HCT116 (cell line): Measurements from ENCODE around the gene PDZD4. TPM values are rescaled to one million over a fixed set of nuclear protein-coding genes. Genes with fewer than 3 reads are reported as not detected.

Experiments
- ATAC-seq: fragments of 200-7000 bp; cut with Tn5 transposase; 2 replicates; pipeline ENCODE4 v1.9.1; 2020; ENCODE audit warnings: mild to moderate bottlenecking, moderate library complexity
- BruUV-seq: library from RNA; stranded (reverse); fragments of 400-500 nt; replicated peaks from 2 replicates; lab custom pipeline; 2021; lab: Mats Ljungman, UMichigan
- CTCF ChIA-PET: fragments of 300-600 bp; sonication (Branson Sonifier 250); formaldehyde crosslinking; loops from one replicate; lab custom pipeline; 2021; ENCODE audit warnings: antibody characterized with exemption; lab: Charles Lee
- POLR2A ChIA-PET: fragments of 300-600, 350-600 bp; sonication (Branson Sonifier 250); formaldehyde crosslinking; loops from one replicate; lab custom pipeline; 2021; ENCODE audit warnings: antibody characterized with exemption; lab: Charles Lee
- RAD21 ChIA-PET, 2 experiments: fragments of 300-600 bp; sonication (Branson Sonifier 250); formaldehyde crosslinking; loops; one replicate each; lab custom pipeline; 2023; ENCODE audit warnings: low total read pairs in 2 of 2; ENCODE audit not compliant: uncharacterized antibody in 2 of 2, unreplicated experiment in 2 of 2, low non-redundant PET in 1 of 2; lab: Charles Lee
- DNase-seq: peaks from one replicate; pipeline ENCODE4 v3.0.0-alpha.2; 2010; ENCODE audit warnings: low read depth, low spot score
- H2AFZ ChIP-seq: fragments of 200-600 bp; shearing (Covaris generic), sonication (generic); 2 replicates; pipeline ENCODE4 v1.6.1; 2017; ENCODE audit warnings: low read depth, mixed run types, mixed read lengths, antibody characterized with exemption, low read length; ENCODE audit not compliant: poor library complexity, severe bottlenecking
- H3K27ac ChIP-seq: 2 replicates; pipeline ENCODE4 v1.5.1; 2012; ENCODE audit warnings: low read depth, low read length
- H3K27me3 ChIP-seq: fragments of 200-600 bp; sonication (generic); 2 replicates; pipeline ENCODE4 v1.6.1; 2016; ENCODE audit warnings: mixed run types, low read length, mixed read lengths; ENCODE audit not compliant: insufficient read depth
- H3K36me3 ChIP-seq, 2 experiments: fragments of 200-500 bp in 1 of 2; fragments of 200-600 bp in 1 of 2; sonication (Bioruptor generic) in 1 of 2; sonication (generic) in 1 of 2; 2 replicates each; pipeline versions ENCODE4 v1.5.1 to v1.6.1; 2014 to 2016; ENCODE audit warnings: low read length in 2 of 2, inconsistent platforms in 1 of 2, mixed read lengths in 1 of 2, mixed run types in 1 of 2; ENCODE audit not compliant: insufficient read depth in 2 of 2, control insufficient read depth in 1 of 2
- H3K4me1 ChIP-seq, 2 experiments: fragments of 200-600 bp in 1 of 2; sonication (generic) in 1 of 2; 2 replicates each; pipeline versions ENCODE4 v1.5.1 to v1.6.1; 2012 to 2017; ENCODE audit warnings: low read length in 2 of 2, inconsistent platforms in 1 of 2, mild to moderate bottlenecking in 1 of 2, mixed read lengths in 1 of 2, mixed run types in 1 of 2, moderate library complexity in 1 of 2; ENCODE audit not compliant: insufficient read depth in 2 of 2, control insufficient read depth in 1 of 2
- H3K4me2 ChIP-seq: fragments of 200-600 bp; sonication (generic); 2 replicates; pipeline ENCODE4 v1.6.1; 2017; ENCODE audit warnings: mixed run types, low read length, mixed read lengths
- H3K4me3 ChIP-seq, 2 experiments: fragments of 200-600 bp in 1 of 2; sonication (generic) in 1 of 2; replicated peaks in 1 of 2; 2 replicates each; pipeline ENCODE4 v1.5.1; 2011 to 2016; ENCODE audit warnings: low read length in 2 of 2, control low read depth in 1 of 2, low read depth in 1 of 2, mild to moderate bottlenecking in 1 of 2, mixed read lengths in 1 of 2, mixed run types in 1 of 2
- H3K79me2 ChIP-seq: fragments of 200-600 bp; sonication (generic); 2 replicates; pipeline ENCODE4 v1.6.1; 2017; ENCODE audit warnings: mild to moderate bottlenecking, mixed run types, low read length, moderate library complexity, mixed read lengths; ENCODE audit not compliant: insufficient read depth
- H3K9ac ChIP-seq: fragments of 200-600 bp; sonication (generic); 2 replicates; pipeline ENCODE4 v1.6.1; 2016; ENCODE audit warnings: low read length, mixed read lengths
- H3K9me2 ChIP-seq: fragments of 200-600 bp; sonication (generic), shearing (Covaris generic); 2 replicates; pipeline ENCODE4 v1.6.1; 2017; ENCODE audit warnings: mixed run types, mild to moderate bottlenecking, moderate library complexity; ENCODE audit not compliant: insufficient read depth
- H3K9me3 ChIP-seq, 2 experiments: fragments of 200-500 bp in 1 of 2; fragments of 200-600 bp in 1 of 2; sonication (Bioruptor generic) in 1 of 2; sonication (generic) in 1 of 2; 2 replicates each; pipeline ENCODE4 v1.6.1; 2014 to 2017; ENCODE audit warnings: low read length in 2 of 2, mixed read lengths in 2 of 2, inconsistent platforms in 1 of 2, low read depth in 1 of 2, mild to moderate bottlenecking in 1 of 2, mixed run types in 1 of 2, moderate library complexity in 1 of 2; ENCODE audit not compliant: control insufficient read depth in 1 of 2, insufficient read depth in 1 of 2
- H4K20me1 ChIP-seq: fragments of 200-600 bp; sonication (generic), shearing (Covaris generic); 2 replicates; pipeline ENCODE4 v1.6.1; 2017; ENCODE audit warnings: mixed run types, mild to moderate bottlenecking, moderate library complexity; ENCODE audit not compliant: insufficient read depth
- ELF1 ChIP-seq: IDR thresholded peaks from 2 replicates; pipeline ENCODE4 v1.6.1; 2012; ENCODE audit warnings: low read depth, borderline replicate concordance
- POLR2A ChIP-seq: IDR thresholded peaks from 2 replicates; pipeline ENCODE4 v1.7.0; 2011; ENCODE audit warnings: borderline replicate concordance; ENCODE audit not compliant: insufficient read depth, insufficient read length; ENCODE audit errors: extremely low read depth
- POLR2AphosphoS5 ChIP-seq: IDR thresholded peaks from 2 replicates; pipeline ENCODE4 v1.6.1; 2011; ENCODE audit warnings: mild to moderate bottlenecking, low read depth, low read length, moderate library complexity
- SIN3A ChIP-seq: IDR thresholded peaks from 2 replicates; pipeline ENCODE4 v1.6.1; 2012; ENCODE audit warnings: low read depth
- ZNF274 ChIP-seq: fragments of 200-500 bp; sonication (Bioruptor generic); IDR thresholded peaks from 2 replicates; pipeline ENCODE4 v1.6.1; 2014; ENCODE audit warnings: mild to moderate bottlenecking, low read depth, low read length, inconsistent platforms
- intact Hi-C: fragments of 100-400 bp; cut with micrococcal nuclease; formaldehyde crosslinking; loops from 2 replicates; pipeline ENCODE4 v1.10.0; 2022
- total RNA-seq: library from RNA; stranded (reverse); gene quantifications from one replicate; pipeline ENCODE4 v1.2.1, GENCODE V29; 2021; ENCODE audit not compliant: unreplicated experiment

The PDZD4 gene
- total RNA-seq, 1 experiment from 2014 or later: 0.30 TPM

- POLR2A ChIA-PET: no interaction called here
- no peak overlapping the region for H2AFZ ChIP-seq
These were observed 54.2 kb downstream of the PDZD4 start for GRCh38 chrX:153776120-153776599.

GRCh38 chrX:153775293-153776119 is 54.8 kb downstream of the PDZD4 start:
- Histone ChIP-seq H2AFZ (no peak overlapping the region), H4K20me1 (no peaks in the 10 kb centered on the region), H3K4me3 (no peak overlapping the region), H3K79me2 (no peaks in the 10 kb centered on the region), H3K9ac (no peak overlapping the region), H3K36me3 (no peaks in the 10 kb centered on the region), H3K9me3 (no peaks in the 10 kb centered on the region), H3K9me2 (no peaks in the 10 kb centered on the region), H3K4me2 (no peak overlapping the region), H3K4me1 (peaks cover 0 to 6% of the 10 kb centered on the region in 2 experiments; a peak in 1 of 4 replicates), H3K27me3 (no peaks in the 10 kb centered on the region), H3K27ac (no peak overlapping the region)
- DNase-seq: no peak
- CTCF ChIA-PET: no interaction called here
- intact Hi-C loops: no loop called here
- ATAC-seq: no peak
- POLR2A ChIA-PET: no interaction called here
- RAD21 ChIA-PET: no interaction called here
- no TSS peak for BruUV-seq
- TF ChIP-seq SIN3A (no peak), POLR2A (no peak)

More at GRCh38 chrX:153776120-153776599, 54.2 kb downstream of the PDZD4 start:
- no peak for ATAC-seq
- Histone ChIP-seq H3K9me3 (no peaks in the 10 kb centered on the region), H4K20me1 (no peaks in the 10 kb centered on the region), H3K4me1 (peaks cover 0 to 6% of the 10 kb centered on the region in 2 experiments; a peak in 1 of 4 replicates), H3K4me3 (no peak overlapping the region), H3K27me3 (no peaks in the 10 kb centered on the region), H3K79me2 (no peaks in the 10 kb centered on the region)
- intact Hi-C loops: no loop called here
- no TSS peak for BruUV-seq
- CTCF ChIA-PET: no interaction called here
- TF ChIP-seq POLR2AphosphoS5: no peak
- TF ChIP-seq ZNF274: no peak
- TF ChIP-seq ELF1: no peak
- TF ChIP-seq, all 23 proteins: peak for 0
- no peak for DNase-seq
- RAD21 ChIA-PET: no interaction called here
- Histone ChIP-seq H3K9ac (no peak overlapping the region), H3K27ac (no peak overlapping the region), H3K4me2 (no peak overlapping the region), H3K36me3 (no peaks in the 10 kb centered on the region), H3K9me2 (no peaks in the 10 kb centered on the region)
